Endodermal cell (in vitro differentiated cells): ENCODE data around the gene MAPK1. TPM values are rescaled to one million over a fixed set of nuclear protein-coding genes. Genes with fewer than 3 reads are reported as not detected.
A peak's percentile ranks its signal among the peaks of the same experiment; 100 is the strongest.
"Not testable (repeated sequence)": the region's sequence is repeated elsewhere in the genome, so short reads cannot be mapped to it uniquely, and the experiment has no call there.

Experiments used
- DNase-seq: peaks from one replicate; pipeline ENCODE4 v3.0.0-alpha.2; 2017
- H3K27ac ChIP-seq: 2 replicates; pipeline ENCODE4 v1.5.1; 2013; ENCODE audit warnings: mild to moderate bottlenecking, low read depth, low read length, moderate library complexity
- H3K27me3 ChIP-seq: 2 replicates; pipeline ENCODE4 v1.6.1; 2013; ENCODE audit warnings: mild to moderate bottlenecking, low read length, moderate library complexity; ENCODE audit not compliant: insufficient read depth, control insufficient read depth, poor library complexity, severe bottlenecking
- H3K36me3 ChIP-seq: 2 replicates; pipeline ENCODE4 v1.7.0; 2013; ENCODE audit warnings: mild to moderate bottlenecking, low read length, moderate library complexity; ENCODE audit not compliant: control insufficient read depth, insufficient read depth
- H3K4me1 ChIP-seq: one replicate; pipeline ENCODE4 v1.7.0; 2013; ENCODE audit warnings: low read length; ENCODE audit not compliant: control insufficient read depth, insufficient read depth
- H3K4me3 ChIP-seq: 2 replicates; pipeline ENCODE4 v1.5.1; 2013; ENCODE audit warnings: mild to moderate bottlenecking, low read length, moderate library complexity
- H3K9ac ChIP-seq: 2 replicates; pipeline ENCODE4 v1.6.1; 2013; ENCODE audit warnings: mild to moderate bottlenecking, low read length, moderate library complexity; ENCODE audit not compliant: poor library complexity, severe bottlenecking; ENCODE audit errors: extremely low read depth
- H3K9me3 ChIP-seq: 2 replicates; pipeline ENCODE4 v1.6.1; 2013; ENCODE audit warnings: mild to moderate bottlenecking, low read length, moderate library complexity; ENCODE audit not compliant: control insufficient read depth
- H3K27ac Mint-ChIP-seq: 2 replicates; pipeline ENCODE4 v1.8.0; 2020; ENCODE audit warnings: mixed read lengths
- H3K27me3 Mint-ChIP-seq: 2 replicates; pipeline ENCODE4 v1.8.0; 2021; ENCODE audit warnings: mild to moderate bottlenecking, mixed read lengths; ENCODE audit not compliant: insufficient read depth
- H3K36me3 Mint-ChIP-seq: 2 replicates; pipeline ENCODE4 v1.8.0; 2020; ENCODE audit warnings: low read depth, mixed read lengths
- H3K4me1 Mint-ChIP-seq: 2 replicates; pipeline ENCODE4 v1.8.0; 2020; ENCODE audit warnings: mixed read lengths
- H3K4me3 Mint-ChIP-seq: 2 replicates; pipeline ENCODE4 v1.8.0; 2020; ENCODE audit warnings: mild to moderate bottlenecking, moderate library complexity, mixed read lengths
- H3K9me3 Mint-ChIP-seq: 2 replicates; pipeline ENCODE4 v1.8.0; 2020; ENCODE audit warnings: mild to moderate bottlenecking, mixed read lengths
- CTCF ChIP-seq: fragments of 200-600 bp; sonication (generic); conservative IDR thresholded peaks from 2 replicates; pipeline ENCODE4 v1.5.0; 2021; ENCODE audit warnings: antibody characterized with exemption, mild to moderate bottlenecking
- WGBS, 2 experiments: methylation state at CpG; one replicate each; pipeline versions ENCODE4 v1.1.5 to v1.1.7; 2013; ENCODE audit warnings: missing lambda C conversion rate in 2 of 2, mixed read lengths in 1 of 2; ENCODE audit not compliant: insufficient coverage in 1 of 2, insufficient read length in 1 of 2; 5-methylcytosine and 5-hydroxymethylcytosine counted together
- total RNA-seq, 2 donors: library from RNA; stranded (reverse); fragmentation: NEBNext Ultra II Directional in 1 of 2; extraction: Animal tissue kit (Norgen Biotek cat#: 25700) in 1 of 2; gene quantifications; 2 replicates in 1 of 2; 3 replicates in 1 of 2; pipeline ENCODE4 v1.2.1, GENCODE V29; 2021

The MAPK1 gene
- total RNA-seq, 2 donors from 2014 or later = 76.8 to 78.6 TPM

- DNase-seq = no peak
- Histone ChIP-seq H3K4me3 (no peak overlapping the region), H3K27me3 (no peaks in the 10 kb centered on the region), H3K27ac (no peak overlapping the region), H3K4me1 (no peaks in the 10 kb centered on the region), H3K9ac (no peak overlapping the region), H3K9me3 (no peaks in the 10 kb centered on the region), H3K36me3 (peaks cover 66% of the 10 kb centered on the region)
- peaks cover 54% of the 10 kb centered on the region for H3K36me3 Mint-ChIP-seq
- WGBS, 2 experiments = 89 to 98% methylated on average over 3 of the region's 3 CpGs
- no peaks in the 10 kb centered on the region for H3K27me3 Mint-ChIP-seq
- H3K27ac Mint-ChIP-seq = no peak overlapping the region
- H3K4me3 Mint-ChIP-seq = no peak overlapping the region
- no peaks in the 10 kb centered on the region for H3K4me1 Mint-ChIP-seq
- TF ChIP-seq CTCF = no peak
- no peaks in the 10 kb centered on the region for H3K9me3 Mint-ChIP-seq
These were observed 71.2 kb downstream of the MAPK1 start for GRCh38 chr22:21796231-21796630.

DNA sequence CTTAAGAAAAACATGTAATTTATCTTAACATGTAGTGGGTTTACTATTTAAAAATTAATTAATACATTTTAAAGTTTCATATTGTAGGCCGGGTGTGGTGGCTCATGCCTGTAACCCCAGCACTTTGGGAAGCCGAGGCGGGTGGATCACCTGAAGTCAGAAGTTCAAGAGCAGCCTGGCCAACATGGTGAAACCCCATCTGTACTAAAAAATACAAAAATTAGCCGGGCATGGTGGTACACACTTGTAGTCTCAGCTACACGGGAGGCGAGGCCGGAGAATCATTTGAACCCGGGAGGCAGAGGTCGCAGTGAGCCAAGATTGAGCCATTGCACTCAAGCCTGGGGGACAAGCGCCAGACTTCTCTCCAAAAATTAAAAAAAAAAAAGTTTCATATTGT, 73.7 kb downstream of the MAPK1 start:
- not testable (repeated sequence) for H3K4me3 ChIP-seq, H3K4me1 Mint-ChIP-seq, H3K27me3 ChIP-seq, H3K27ac Mint-ChIP-seq, DNase-seq, H3K4me3 Mint-ChIP-seq, H3K9me3 ChIP-seq, H3K27ac ChIP-seq, H3K9me3 Mint-ChIP-seq, H3K9ac ChIP-seq, H3K27me3 Mint-ChIP-seq, H3K4me1 ChIP-seq
- H3K36me3 ChIP-seq = peaks cover 55% of the 10 kb centered on the region
- H3K36me3 Mint-ChIP-seq = peaks cover 46% of the 10 kb centered on the region
- WGBS, 2 experiments = 96 to 98% methylated on average over 6 to 9 of the region's 10 CpGs

- Histone ChIP-seq H3K36me3 (peaks cover 57% of the 10 kb centered on the region), H3K27me3 (no peaks in the 10 kb centered on the region), H3K4me1 (no peaks in the 10 kb centered on the region), H3K9me3 (no peaks in the 10 kb centered on the region), H3K27ac (no peak overlapping the region), H3K9ac (no peak overlapping the region), H3K4me3 (no peak overlapping the region)
- H3K4me3 Mint-ChIP-seq = no peak overlapping the region
- H3K36me3 Mint-ChIP-seq = peaks cover 46% of the 10 kb centered on the region
- H3K27ac Mint-ChIP-seq = no peak overlapping the region
- 96 to 100% methylated on average over 2 to 8 of the region's 11 CpGs for WGBS, 2 experiments
- no peak for DNase-seq
- no peaks in the 10 kb centered on the region for H3K9me3 Mint-ChIP-seq
- no peaks in the 10 kb centered on the region for H3K27me3 Mint-ChIP-seq
- no peaks in the 10 kb centered on the region for H3K4me1 Mint-ChIP-seq
- TF ChIP-seq CTCF = peak; percentile 11
These were observed 75.5 kb downstream of the MAPK1 start for GRCh38 chr22:21791635-21792625.

GRCh38 chr22:21790849-21791610, 76.4 kb downstream of the MAPK1 start:
- H3K9me3 ChIP-seq, H3K27ac Mint-ChIP-seq, H3K27me3 ChIP-seq, H3K9me3 Mint-ChIP-seq, H3K9ac ChIP-seq, H3K4me1 Mint-ChIP-seq, H3K4me3 Mint-ChIP-seq, H3K4me3 ChIP-seq, H3K27ac ChIP-seq, DNase-seq, H3K27me3 Mint-ChIP-seq, H3K4me1 ChIP-seq: not testable (repeated sequence)
- peaks cover 56% of the 10 kb centered on the region for H3K36me3 ChIP-seq
- WGBS, 2 experiments = 90 to 92% methylated on average over 9 to 11 of the region's 11 CpGs
- peaks cover 41% of the 10 kb centered on the region for H3K36me3 Mint-ChIP-seq
